Left ventricle myocardium inferior (tissue), 1 donor: Measurements from ENCODE around the gene ABHD13. TPM values are rescaled to one million over a fixed set of nuclear protein-coding genes. Genes with fewer than 3 reads are reported as not detected.

Experiments used
- DNase-seq: peaks from one replicate; pipeline ENCODE4 v3.0.0-alpha.2; 2020
- H3K27ac ChIP-seq: fragments of 200-600 bp; replicated peaks from 2 replicates; pipeline ENCODE4 v1.8.0; 2021
- H3K27me3 ChIP-seq: fragments of 200-600 bp; 2 replicates; pipeline ENCODE4 v1.8.0; 2021; ENCODE audit warnings: low read depth
- H3K36me3 ChIP-seq: fragments of 200-600 bp; 2 replicates; pipeline ENCODE4 v1.8.0; 2021
- H3K4me1 ChIP-seq: fragments of 200-600 bp; 2 replicates; pipeline ENCODE4 v1.8.0; 2021
- H3K4me3 ChIP-seq: fragments of 200-600 bp; 2 replicates; pipeline ENCODE4 v1.8.0; 2021; ENCODE audit warnings: mild to moderate bottlenecking, moderate library complexity
- H3K9me3 ChIP-seq: fragments of 200-600 bp; replicated peaks from 2 replicates; pipeline ENCODE4 v1.8.0; 2021
- intact Hi-C: fragments of 100-400 bp; cut with micrococcal nuclease; formaldehyde crosslinking; loops from one replicate; pipeline ENCODE4 v1.11.0; 2022
- total RNA-seq: library from RNA; stranded (reverse); fragmentation: NEBNext Ultra II Directional; extraction: Animal tissue kit (Norgen Biotek cat#: 25700); gene quantifications from one replicate; pipeline ENCODE4 v1.2.1, GENCODE V29; 2021
- TF ChIP-seq, protein P1 (sequence below): fragments of 200-600 bp; IDR thresholded peaks from 2 replicates; pipeline ENCODE4 v1.8.0; 2021; ENCODE audit warnings: antibody characterized with exemption, mild to moderate bottlenecking, borderline replicate concordance
- donor health status: DM: no; HTN: yes; CAD: no; lungs with severe emphysema.

The ABHD13 gene
- total RNA-seq, 1 donor from 2014 or later: 5.1 TPM

DNA sequence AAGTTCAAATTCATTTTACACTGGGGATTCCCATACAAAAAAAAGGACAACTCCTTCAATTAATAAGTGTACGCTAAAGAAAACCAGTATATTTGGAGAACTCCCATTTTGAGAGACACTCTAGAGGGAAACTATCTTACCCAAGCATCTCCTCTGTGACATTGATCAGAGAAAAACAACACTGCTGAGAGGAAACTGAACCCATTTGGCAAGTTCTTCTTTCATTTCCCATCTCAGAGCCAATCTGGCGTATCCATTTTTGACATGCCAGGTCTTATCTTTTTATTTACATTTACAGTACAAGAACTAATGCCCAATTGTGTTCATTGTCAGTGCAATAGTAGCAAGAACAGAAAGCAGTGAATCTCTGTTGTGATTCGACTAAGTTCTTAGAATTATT, 33.0 kb upstream of the ABHD13 start:
- intact Hi-C loops: no loop called here
- H3K9me3 ChIP-seq: no peaks in the 10 kb centered on the region
- no peaks in the 10 kb centered on the region for H3K4me1 ChIP-seq

GRCh38 chr13:108188260-108188659, 29.9 kb upstream of the ABHD13 start:
- intact Hi-C loops: no loop called here
- Histone ChIP-seq H3K4me3 (no peak overlapping the region), H3K9me3 (no peaks in the 10 kb centered on the region), H3K27me3 (peaks cover 30% of the 10 kb centered on the region), H3K27ac (no peak overlapping the region), H3K36me3 (no peaks in the 10 kb centered on the region), H3K4me1 (no peaks in the 10 kb centered on the region)
- TF ChIP-seq, protein P1, sequence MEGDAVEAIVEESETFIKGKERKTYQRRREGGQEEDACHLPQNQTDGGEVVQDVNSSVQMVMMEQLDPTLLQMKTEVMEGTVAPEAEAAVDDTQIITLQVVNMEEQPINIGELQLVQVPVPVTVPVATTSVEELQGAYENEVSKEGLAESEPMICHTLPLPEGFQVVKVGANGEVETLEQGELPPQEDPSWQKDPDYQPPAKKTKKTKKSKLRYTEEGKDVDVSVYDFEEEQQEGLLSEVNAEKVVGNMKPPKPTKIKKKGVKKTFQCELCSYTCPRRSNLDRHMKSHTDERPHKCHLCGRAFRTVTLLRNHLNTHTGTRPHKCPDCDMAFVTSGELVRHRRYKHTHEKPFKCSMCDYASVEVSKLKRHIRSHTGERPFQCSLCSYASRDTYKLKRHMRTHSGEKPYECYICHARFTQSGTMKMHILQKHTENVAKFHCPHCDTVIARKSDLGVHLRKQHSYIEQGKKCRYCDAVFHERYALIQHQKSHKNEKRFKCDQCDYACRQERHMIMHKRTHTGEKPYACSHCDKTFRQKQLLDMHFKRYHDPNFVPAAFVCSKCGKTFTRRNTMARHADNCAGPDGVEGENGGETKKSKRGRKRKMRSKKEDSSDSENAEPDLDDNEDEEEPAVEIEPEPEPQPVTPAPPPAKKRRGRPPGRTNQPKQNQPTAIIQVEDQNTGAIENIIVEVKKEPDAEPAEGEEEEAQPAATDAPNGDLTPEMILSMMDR: no peak
- no peak for DNase-seq

More for the DNA sequence above, 33.0 kb upstream of the ABHD13 start:
- Histone ChIP-seq H3K4me3 (no peak overlapping the region), H3K27ac (no peak overlapping the region), H3K27me3 (peaks cover 36% of the 10 kb centered on the region), H3K36me3 (no peaks in the 10 kb centered on the region)
- no peak for DNase-seq
- TF ChIP-seq, protein P1: no peak

- Histone ChIP-seq H3K9me3 (peaks cover 12% of the 10 kb centered on the region), H3K27me3 (peaks cover 33% of the 10 kb centered on the region), H3K4me3 (no peak overlapping the region), H3K27ac (no peak overlapping the region), H3K36me3 (no peaks in the 10 kb centered on the region), H3K4me1 (no peaks in the 10 kb centered on the region)
- intact Hi-C loops: no loop called here
- TF ChIP-seq, protein P1: no peak
- DNase-seq: no peak
Measured at GRCh38 chr13:108190897-108191296, 27.3 kb upstream of the ABHD13 start.

DNA sequence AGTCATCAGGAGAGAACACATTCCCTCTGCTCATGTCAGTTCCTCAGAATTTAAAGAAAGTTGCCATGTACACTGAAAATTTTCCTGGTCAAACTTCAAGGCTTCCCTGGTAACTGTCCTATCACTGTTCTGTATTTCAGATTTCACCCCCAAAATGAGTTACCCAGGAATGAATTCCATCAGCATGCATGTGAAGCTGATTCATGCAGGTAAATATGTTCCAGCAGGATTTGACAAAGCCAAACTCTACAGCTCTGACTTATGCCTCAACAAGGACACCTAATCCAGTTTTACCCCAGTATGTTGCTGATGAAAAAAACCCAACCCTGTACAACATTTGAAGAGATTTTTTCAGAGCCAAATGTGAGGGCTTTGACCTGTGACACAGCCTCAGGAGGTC, 24.4 kb upstream of the ABHD13 start:
- Histone ChIP-seq H3K4me3 (no peak overlapping the region), H3K27ac (no peak overlapping the region), H3K4me1 (no peaks in the 10 kb centered on the region), H3K36me3 (no peaks in the 10 kb centered on the region), H3K9me3 (peaks cover 12% of the 10 kb centered on the region), H3K27me3 (peaks cover 14% of the 10 kb centered on the region)
- intact Hi-C loops: no loop called here
- no peak for DNase-seq
- TF ChIP-seq, protein P1: no peak

GRCh38 chr13:108194435-108194936, 23.7 kb upstream of the ABHD13 start:
- no peaks in the 10 kb centered on the region for H3K4me1 ChIP-seq
- intact Hi-C loops: no loop called here
- no peak for DNase-seq

More at GRCh38 chr13:108194435-108194936, 23.7 kb upstream of the ABHD13 start:
- Histone ChIP-seq H3K4me3 (no peak overlapping the region), H3K9me3 (peaks cover 12% of the 10 kb centered on the region), H3K36me3 (no peaks in the 10 kb centered on the region), H3K27ac (no peak overlapping the region), H3K27me3 (peaks cover 11% of the 10 kb centered on the region)
- TF ChIP-seq, protein P1: no peak
